ENCODE measurements around the gene GNG8. TPM values are rescaled to one million over a fixed set of nuclear protein-coding genes. Genes with fewer than 3 reads are reported as not detected.
"Not testable (repeated sequence)": the region's sequence is repeated elsewhere in the genome, so short reads cannot be mapped to it uniquely, and the experiment has no call there.

The GNG8 gene
- total and polyA plus RNA-seq, 8 donors = not detected

DNA sequence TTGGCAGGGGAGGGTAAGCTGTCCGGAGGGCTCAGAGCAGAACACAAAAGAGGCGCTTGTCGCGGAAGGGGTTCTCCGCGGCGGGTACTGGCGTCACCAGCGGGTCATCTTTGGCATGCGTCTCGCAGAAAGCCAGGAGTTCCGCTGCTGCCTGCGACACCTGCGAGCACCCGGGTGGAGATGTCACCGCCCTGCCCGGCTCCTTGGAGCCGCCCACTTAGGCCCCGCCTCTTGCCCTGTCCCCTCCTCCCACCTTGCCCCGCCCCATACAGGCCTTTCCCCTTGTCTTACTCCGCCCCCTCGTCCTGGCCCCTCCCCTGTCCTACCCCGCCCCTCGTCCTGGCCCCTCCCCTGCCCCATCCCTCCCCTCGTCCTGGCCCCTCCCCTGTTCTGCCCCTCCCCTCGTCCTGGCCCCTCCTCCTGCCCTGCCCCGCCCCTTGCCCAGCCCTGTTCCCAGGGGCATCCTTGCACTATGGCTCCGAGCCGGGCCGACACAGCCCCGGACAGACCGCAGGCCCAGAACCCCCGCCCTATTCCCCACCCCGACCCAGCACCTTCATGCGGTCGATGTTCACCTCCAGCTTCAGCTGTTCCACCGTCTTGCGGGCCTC is 1.9 kb downstream of the GNG8 start:
- TF ChIP-seq POLR2AphosphoS5 (IDR thresholded peaks at IDR 0.05) = peak in 1 of 3 donors; percentile 55
- TF ChIP-seq EP300 (IDR thresholded peaks at IDR 0.05) = no peak
- TF ChIP-seq POLR2A (IDR thresholded peaks at IDR 0.05) = no peak
- peak overlapping the region in 2 of 5 donors; percentile 35 to 56 for H3K27ac ChIP-seq
- intact Hi-C loops (cut with DNase I; ENCODE audit: low total_unique reads) = no loop called here
- peak overlapping the region; percentile 31 to 40 (median 36) for H3K4me3 ChIP-seq
- 3 to 9% (median 4%) methylated on average over 24 to 38 of the region's 38 CpGs for WGBS, 5 donors
- H3K4me1 ChIP-seq = peaks cover 22 to 57% (median 49%) of the 10 kb centered on the region in 4 donors
- H3K9me3 ChIP-seq = no peaks in the 10 kb centered on the region
- H3K36me3 ChIP-seq = no peaks in the 10 kb centered on the region
- peaks cover 0 to 55% (median 11%) of the 10 kb centered on the region in 3 donors for H3K27me3 ChIP-seq
- DNase-seq = peak; percentile 95 to 96

DNA sequence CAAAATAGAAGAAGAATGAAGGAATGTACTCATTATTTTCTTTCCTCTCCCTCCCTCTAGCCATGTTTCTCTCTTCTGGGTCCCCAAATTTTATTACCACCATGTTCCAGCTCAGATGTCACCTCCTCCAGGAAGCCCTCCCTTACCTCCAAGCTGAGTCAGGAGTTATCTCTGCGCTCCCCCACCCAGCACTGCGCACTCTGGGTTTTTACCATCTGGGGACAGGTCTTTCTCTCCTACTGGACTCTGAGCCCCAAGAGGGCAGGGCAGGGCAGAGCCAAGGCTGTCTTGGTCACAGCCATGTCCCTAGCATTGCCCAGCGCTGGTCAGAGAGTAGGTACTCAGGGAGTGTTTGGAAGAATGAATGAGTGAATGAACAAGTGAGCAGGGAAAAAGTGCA is 2.9 kb downstream of the GNG8 start:
- no peak overlapping the region for H3K27ac ChIP-seq
- peaks cover 0 to 46% (median 9%) of the 10 kb centered on the region in 3 donors for H3K27me3 ChIP-seq
- intact Hi-C loops (cut with DNase I; ENCODE audit: low total_unique reads) = no loop called here
- H3K9me3 ChIP-seq = no peaks in the 10 kb centered on the region
- 78 to 93% (median 88%) methylated on average over 3 of the region's 3 CpGs for WGBS, 5 donors
- DNase-seq = no peak
- H3K4me3 ChIP-seq = no peak overlapping the region
- H3K4me1 ChIP-seq = peaks cover 17 to 47% (median 40%) of the 10 kb centered on the region in 4 donors
- TF ChIP-seq EP300 (IDR thresholded peaks at IDR 0.05) = no peak
- no peak for TF ChIP-seq POLR2A (IDR thresholded peaks at IDR 0.05)
- no peak for TF ChIP-seq POLR2AphosphoS5 (IDR thresholded peaks at IDR 0.05)
- TF ChIP-seq, protein P1, sequence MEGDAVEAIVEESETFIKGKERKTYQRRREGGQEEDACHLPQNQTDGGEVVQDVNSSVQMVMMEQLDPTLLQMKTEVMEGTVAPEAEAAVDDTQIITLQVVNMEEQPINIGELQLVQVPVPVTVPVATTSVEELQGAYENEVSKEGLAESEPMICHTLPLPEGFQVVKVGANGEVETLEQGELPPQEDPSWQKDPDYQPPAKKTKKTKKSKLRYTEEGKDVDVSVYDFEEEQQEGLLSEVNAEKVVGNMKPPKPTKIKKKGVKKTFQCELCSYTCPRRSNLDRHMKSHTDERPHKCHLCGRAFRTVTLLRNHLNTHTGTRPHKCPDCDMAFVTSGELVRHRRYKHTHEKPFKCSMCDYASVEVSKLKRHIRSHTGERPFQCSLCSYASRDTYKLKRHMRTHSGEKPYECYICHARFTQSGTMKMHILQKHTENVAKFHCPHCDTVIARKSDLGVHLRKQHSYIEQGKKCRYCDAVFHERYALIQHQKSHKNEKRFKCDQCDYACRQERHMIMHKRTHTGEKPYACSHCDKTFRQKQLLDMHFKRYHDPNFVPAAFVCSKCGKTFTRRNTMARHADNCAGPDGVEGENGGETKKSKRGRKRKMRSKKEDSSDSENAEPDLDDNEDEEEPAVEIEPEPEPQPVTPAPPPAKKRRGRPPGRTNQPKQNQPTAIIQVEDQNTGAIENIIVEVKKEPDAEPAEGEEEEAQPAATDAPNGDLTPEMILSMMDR (IDR thresholded peaks at IDR 0.05) = no peak
- H3K36me3 ChIP-seq = no peaks in the 10 kb centered on the region

DNA sequence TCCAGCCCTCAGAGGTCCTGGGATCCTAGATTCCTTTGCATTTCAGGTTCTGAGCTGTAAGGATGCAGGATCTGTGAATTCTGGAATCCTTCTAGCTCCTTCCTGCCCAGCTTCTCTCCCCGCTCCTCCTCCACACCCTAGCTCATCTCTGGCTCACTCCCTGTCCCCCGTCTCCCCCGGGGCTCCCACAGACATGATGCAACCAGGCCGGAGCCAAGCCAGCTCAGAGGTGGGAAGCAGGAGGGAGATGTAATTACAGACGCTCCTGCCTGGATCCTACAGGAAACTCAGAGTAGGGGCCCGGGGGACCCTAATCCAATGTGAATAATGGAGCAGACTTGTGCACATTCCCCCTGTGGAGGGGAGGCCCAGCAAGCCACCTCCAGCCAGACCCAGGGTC is 4.5 kb downstream of the GNG8 start:
- 61 to 85% (median 75%) methylated on average over 6 of the region's 6 CpGs for WGBS, 5 donors
- peaks cover 17 to 43% (median 38%) of the 10 kb centered on the region in 4 donors for H3K4me1 ChIP-seq
- no peaks in the 10 kb centered on the region for H3K9me3 ChIP-seq
- no peak for TF ChIP-seq POLR2A (IDR thresholded peaks at IDR 0.05)
- no peak for TF ChIP-seq EP300 (IDR thresholded peaks at IDR 0.05)
- no peak for DNase-seq
- intact Hi-C loops (cut with DNase I; ENCODE audit: low total_unique reads) = no loop called here
- no peak overlapping the region for H3K4me3 ChIP-seq
- peak overlapping the region in 1 of 5 donors; percentile 15 for H3K27ac ChIP-seq
- H3K36me3 ChIP-seq = no peaks in the 10 kb centered on the region
- peaks cover 0 to 32% (median 9%) of the 10 kb centered on the region in 3 donors for H3K27me3 ChIP-seq

DNA sequence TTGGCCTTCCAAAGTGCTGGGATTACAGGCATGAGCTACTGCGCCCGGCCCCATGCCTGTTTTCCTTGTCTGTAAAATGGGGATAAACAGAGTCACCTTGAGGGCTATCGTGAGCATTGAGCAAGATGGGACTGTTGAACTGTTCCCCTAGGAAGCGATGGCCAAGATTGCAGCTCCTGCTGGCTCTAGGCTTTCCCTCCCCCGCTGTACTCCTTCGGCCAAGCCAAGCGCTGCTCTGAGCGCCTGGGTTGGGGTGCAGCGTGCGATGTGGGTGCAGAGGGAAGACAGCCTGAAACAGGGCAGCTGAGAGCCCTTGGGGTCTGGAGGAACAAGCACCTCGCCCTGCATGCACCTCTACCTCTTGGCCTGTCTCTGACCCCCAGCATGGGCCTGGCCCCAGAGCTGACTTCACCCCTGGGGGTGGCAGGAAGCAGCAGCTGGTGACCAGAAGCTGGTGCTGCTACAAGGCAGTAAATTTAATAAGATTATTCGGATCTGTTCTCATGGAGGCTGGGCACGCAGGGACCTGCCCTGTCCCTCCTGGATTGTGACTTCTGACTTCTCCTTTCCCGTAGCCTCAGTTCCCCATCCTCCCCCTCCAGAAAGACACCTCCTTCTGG is 5.3 kb downstream of the GNG8 start:
- H3K9me3 ChIP-seq = no peaks in the 10 kb centered on the region
- WGBS, 5 donors = 75 to 89% (median 86%) methylated on average over 14 of the region's 14 CpGs
- TF ChIP-seq POLR2AphosphoS5 (IDR thresholded peaks at IDR 0.05) (no peak), EP300 (IDR thresholded peaks at IDR 0.05) (no peak), POLR2A (IDR thresholded peaks at IDR 0.05) (no peak)
- TF ChIP-seq, protein P1 (IDR thresholded peaks at IDR 0.05) = no peak
- peak overlapping the region in 1 of 5 donors; percentile 15 for H3K27ac ChIP-seq
- peaks cover 24 to 42% (median 37%) of the 10 kb centered on the region in 4 donors for H3K4me1 ChIP-seq
- peaks cover 0 to 25% (median 9%) of the 10 kb centered on the region in 3 donors for H3K27me3 ChIP-seq
- no peak for DNase-seq
- no peak overlapping the region for H3K4me3 ChIP-seq
- no peaks in the 10 kb centered on the region for H3K36me3 ChIP-seq
- intact Hi-C loops (cut with DNase I; ENCODE audit: low total_unique reads) = no loop called here

DNA sequence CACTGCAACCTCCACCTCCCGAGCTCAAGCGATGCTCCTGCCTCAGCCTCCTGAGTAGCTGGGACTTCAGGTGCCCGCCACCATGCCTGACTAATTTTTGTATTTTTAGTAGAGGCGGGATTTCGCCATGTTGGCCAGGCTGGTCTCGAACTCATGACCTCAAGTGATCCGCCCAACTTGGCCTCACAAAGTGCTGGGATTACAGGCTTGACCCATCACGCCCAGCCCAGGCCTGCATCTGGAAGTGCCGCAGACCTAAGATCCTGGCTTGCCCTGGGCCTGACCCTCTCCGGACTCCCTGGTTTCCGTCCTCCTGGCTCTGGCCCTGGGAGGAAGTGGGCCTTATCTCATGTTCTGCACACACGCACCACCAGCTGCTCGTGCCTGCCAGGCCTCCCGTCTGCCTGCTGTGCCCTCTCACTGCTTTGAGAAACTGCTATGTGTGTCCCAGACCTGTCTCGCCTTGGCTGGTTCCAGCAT is 6.4 kb downstream of the GNG8 start:
- peaks cover 0 to 18% (median 2%) of the 10 kb centered on the region in 3 donors for H3K27me3 ChIP-seq
- intact Hi-C loops (cut with DNase I; ENCODE audit: low total_unique reads) = no loop called here
- H3K9me3 ChIP-seq = no peaks in the 10 kb centered on the region
- TF ChIP-seq, protein P1 (IDR thresholded peaks at IDR 0.05) = no peak
- TF ChIP-seq POLR2A (IDR thresholded peaks at IDR 0.05) = no peak
- no peak for TF ChIP-seq EP300 (IDR thresholded peaks at IDR 0.05)
- TF ChIP-seq POLR2AphosphoS5 (IDR thresholded peaks at IDR 0.05) = peak in 1 of 3 donors; percentile 43
- no peak overlapping the region for H3K4me3 ChIP-seq
- DNase-seq = peak; percentile 70 to 79
- 48 to 65% (median 54%) methylated on average over 15 of the region's 15 CpGs for WGBS, 5 donors
- H3K36me3 ChIP-seq = no peaks in the 10 kb centered on the region
- H3K27ac ChIP-seq = peak overlapping the region in 3 of 5 donors; percentile 40 to 60 (median 40)
- peaks cover 25 to 49% (median 40%) of the 10 kb centered on the region in 4 donors for H3K4me1 ChIP-seq

GRCh38 chr19:46628970-46629369 is 7.0 kb downstream of the GNG8 start:
- H3K27ac ChIP-seq; H3K9me3 ChIP-seq; H3K36me3 ChIP-seq; H3K4me3 ChIP-seq; DNase-seq; intact Hi-C loops (cut with DNase I; ENCODE audit: low total_unique reads): not testable (repeated sequence)
- Histone ChIP-seq H3K27me3 (peaks cover 0 to 11% (median 0%) of the 10 kb centered on the region in 3 donors), H3K4me1 (peaks cover 29 to 49% (median 39%) of the 10 kb centered on the region in 4 donors)
- whole genome bisulfite sequencing, 5 donors = 80 to 94% (median 92%) methylated on average over 4 to 7 of the region's 7 CpGs
